ENCODE results near the gene HS3ST6. TPM values are rescaled to one million over a fixed set of nuclear protein-coding genes. Genes with fewer than 3 reads are reported as not detected.
"Not testable (repeated sequence)": the region's sequence is repeated elsewhere in the genome, so short reads cannot be mapped to it uniquely, and the experiment has no call there.

The HS3ST6 gene
- total RNA-seq, 1 donor from 2014 or later: not detected

DNA sequence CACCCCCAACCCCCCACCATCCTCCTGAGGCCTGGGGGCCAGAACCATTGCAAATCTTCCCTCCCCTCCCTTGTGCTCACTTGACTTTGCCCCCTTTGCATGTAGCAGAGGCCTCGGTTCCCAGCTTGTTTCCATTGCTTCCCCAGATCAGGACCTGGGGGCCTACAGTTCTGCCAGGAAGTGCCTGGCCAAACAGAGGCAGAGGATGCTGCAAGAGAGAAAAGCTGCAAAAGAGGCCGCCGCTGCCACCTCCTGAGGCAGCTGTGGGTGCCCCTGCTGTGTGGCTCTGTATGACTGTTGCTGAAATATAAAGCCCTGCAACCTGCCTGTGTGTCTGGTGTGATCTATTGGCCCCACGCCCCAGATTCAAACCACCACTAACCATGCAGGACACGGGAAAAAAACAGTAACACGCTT, 43.4 kb upstream of the HS3ST6 start:
- TF ChIP-seq, protein P1, sequence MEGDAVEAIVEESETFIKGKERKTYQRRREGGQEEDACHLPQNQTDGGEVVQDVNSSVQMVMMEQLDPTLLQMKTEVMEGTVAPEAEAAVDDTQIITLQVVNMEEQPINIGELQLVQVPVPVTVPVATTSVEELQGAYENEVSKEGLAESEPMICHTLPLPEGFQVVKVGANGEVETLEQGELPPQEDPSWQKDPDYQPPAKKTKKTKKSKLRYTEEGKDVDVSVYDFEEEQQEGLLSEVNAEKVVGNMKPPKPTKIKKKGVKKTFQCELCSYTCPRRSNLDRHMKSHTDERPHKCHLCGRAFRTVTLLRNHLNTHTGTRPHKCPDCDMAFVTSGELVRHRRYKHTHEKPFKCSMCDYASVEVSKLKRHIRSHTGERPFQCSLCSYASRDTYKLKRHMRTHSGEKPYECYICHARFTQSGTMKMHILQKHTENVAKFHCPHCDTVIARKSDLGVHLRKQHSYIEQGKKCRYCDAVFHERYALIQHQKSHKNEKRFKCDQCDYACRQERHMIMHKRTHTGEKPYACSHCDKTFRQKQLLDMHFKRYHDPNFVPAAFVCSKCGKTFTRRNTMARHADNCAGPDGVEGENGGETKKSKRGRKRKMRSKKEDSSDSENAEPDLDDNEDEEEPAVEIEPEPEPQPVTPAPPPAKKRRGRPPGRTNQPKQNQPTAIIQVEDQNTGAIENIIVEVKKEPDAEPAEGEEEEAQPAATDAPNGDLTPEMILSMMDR (conservative IDR thresholded peaks at IDR 0.05; ENCODE audit: low read depth, low read length): no peak
- no peak overlapping the region for H3K4me3 ChIP-seq (ENCODE audit: low read depth, low read length)
- no peak for DNase-seq (ENCODE audit: low read depth)

DNA sequence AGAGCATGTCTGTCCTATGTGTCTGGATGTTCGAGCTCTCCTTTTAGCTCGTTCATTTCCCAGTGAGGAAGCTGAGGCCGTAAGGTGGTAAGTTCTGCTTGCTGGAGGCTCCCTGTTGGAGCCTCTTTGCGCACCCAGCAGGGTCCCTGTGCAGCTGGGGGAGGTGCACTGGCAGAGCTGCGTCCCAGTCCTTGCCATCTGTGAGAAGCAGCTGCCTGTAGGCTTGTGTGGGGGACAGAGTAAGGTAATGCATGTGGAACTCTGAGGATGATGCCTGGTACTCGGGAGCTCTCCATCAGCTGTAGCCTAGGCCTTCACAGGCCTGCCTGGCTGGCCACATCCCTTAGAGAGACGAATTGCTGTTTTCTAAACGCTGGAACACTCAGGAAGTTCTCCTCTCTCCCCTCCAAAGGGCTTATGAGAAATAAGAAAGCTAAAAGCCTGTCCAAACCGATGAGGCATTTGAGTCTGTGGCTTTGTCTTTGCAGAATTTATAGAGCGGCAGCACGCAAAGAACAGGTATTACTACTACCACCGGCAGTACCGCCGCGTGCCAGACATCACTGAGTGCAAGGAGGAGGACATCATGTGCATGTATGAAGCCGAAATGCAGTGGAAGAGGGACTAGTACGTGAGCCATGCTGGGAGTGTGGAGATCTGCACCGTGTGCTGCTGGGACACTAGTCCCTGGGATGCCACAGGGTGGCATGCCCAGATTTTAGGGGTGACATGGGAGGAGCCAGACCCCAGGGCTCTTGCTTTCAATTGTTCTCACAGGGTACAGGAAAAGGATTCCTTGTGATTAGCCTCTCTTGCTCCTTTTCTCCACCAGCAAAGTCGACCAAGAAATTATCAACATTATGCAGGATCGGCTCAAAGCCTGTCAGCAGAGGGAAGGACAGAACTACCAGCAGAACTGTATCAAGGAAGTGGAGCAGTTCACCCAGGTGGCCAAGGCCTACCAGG, 42.7 kb upstream of the HS3ST6 start:
- H3K4me3 ChIP-seq (ENCODE audit: low read depth, low read length): peak overlapping the region; percentile 96
- DNase-seq (ENCODE audit: low read depth): no peak
- TF ChIP-seq, protein P1 (conservative IDR thresholded peaks at IDR 0.05; ENCODE audit: low read depth, low read length): no peak

DNA sequence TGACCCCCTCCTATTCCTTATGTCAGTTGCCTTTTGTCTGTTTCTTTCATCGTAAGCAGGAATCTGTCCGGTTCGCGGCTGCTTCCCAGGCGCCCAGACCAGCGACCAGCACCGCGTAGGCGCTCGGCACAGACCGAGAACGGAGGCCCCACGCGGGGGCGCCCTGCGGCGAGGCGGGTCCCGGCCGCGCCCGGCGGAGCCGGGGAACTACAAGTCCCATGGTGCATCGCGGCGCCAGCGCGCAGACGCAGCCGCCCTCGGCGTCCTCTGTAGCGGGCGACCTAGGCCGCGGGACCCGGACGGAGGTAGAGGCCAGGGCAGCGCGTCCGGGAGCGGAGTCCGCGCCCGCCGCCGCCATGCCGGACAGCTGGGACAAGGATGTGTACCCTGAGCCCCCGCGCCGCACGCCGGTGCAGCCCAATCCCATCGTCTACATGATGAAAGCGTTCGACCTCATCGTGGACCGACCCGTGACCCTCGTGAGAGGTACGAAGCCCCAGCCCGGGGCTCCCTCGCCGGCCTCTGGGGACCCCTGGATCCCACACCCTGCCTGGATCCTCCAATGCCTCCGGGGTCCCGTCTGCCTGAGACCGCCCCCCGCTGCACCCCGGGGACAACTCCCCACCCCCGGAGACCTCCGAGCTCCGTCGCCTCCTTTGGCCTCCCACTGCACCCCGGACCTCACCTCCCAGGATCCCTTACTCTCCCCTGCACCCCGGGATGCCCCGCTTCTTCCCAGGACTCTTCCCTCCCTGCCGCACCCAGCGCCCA, 41.2 kb upstream of the HS3ST6 start, which contains the start of gene NDUFB10:
NDUFB10 (plus strand) TSS at position 270 of the 771 bp plus-strand sequence; CDS start at position 357, 87 bp downstream.
- DNase-seq (ENCODE audit: low read depth): no peak
- TF ChIP-seq, protein P1 (conservative IDR thresholded peaks at IDR 0.05; ENCODE audit: low read depth, low read length): peak; percentile 67
- H3K4me3 ChIP-seq (ENCODE audit: low read depth, low read length): peak within 1 kb of the TSS; percentile 96

DNA sequence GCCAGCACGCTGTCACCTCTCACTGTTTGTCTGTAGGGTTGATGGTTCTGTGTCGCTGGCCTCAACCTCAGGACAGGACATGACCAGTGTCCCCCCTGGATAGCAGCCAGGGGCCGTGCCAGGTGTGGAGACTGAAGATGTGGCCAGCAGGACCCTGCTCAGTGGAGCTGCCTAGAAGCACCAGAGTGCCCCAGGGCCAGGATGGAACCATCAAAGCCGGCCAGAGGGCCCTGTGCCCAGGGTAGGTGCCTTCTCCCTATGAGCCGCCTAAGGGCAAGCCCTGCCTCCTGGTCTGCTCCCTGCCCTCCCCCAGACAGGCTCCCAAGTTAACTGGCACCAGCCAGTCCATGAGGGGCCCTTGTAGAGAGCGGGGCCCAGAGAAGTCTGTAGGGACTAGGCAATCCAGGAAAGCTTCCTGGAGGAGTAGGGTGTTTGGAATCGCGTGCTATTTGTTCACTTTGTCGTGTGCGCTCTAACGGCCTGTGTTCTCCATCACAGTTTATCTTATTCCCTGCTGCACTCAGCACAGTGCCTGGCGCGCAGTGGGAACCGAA, 40.6 kb upstream of the HS3ST6 start:
- H3K4me3 ChIP-seq (ENCODE audit: low read depth, low read length): peak overlapping the region; percentile 96
- no peak for DNase-seq (ENCODE audit: low read depth)
- TF ChIP-seq, protein P1 (conservative IDR thresholded peaks at IDR 0.05; ENCODE audit: low read depth, low read length): no peak

DNA sequence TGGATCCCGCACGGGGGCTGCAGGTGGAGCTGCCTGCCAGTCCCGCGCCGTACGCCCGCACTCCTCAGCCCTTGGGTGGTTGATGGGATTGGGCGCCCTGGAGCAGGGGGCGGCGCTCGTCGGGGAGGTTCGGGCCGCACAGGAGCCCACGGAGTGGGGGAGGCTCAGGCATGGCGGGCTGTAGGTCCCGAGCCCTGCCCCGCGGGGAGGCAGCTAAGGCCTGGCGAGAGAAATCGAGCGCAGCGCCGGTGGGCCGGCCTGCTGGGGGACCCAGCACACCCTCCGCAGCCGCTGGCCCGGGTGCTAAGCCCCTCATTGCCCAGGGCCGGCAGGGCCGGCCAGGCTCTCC, 39.9 kb upstream of the HS3ST6 start:
- not testable (repeated sequence) for H3K4me3 ChIP-seq (ENCODE audit: low read depth, low read length); DNase-seq (ENCODE audit: low read depth)

DNA sequence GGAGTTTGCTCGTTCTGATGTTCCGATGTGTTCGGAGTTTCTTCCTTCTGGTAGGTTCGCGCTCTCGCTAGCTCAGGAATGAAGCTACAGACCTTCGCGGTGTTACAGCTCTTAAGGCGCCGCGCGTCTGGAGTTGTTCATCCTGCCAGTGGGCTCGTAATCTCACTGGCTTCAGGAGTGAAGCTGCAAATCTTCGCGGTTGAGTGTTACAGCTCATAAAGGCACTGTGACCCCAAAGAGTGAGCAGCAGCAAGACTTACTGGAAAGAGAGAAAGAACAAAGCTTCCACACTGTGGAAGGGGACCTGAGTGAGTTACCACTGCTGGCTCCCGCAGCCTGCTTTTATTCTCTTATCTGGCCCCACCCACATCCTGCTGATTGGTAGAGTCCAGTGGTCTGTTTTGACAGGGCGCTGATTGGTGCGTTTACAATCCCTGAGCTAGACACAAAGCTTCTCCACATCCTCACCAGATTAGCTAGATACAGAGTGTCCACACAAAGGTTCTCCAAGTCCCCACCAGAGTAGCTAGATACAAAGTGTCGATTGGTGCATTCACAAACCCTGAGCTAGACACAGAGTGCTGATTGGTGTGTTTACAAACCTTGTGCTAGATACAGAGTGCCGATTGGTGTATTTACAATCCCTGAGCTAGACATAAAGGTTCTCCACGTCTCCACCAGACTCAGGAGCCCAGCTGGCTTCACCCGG, 39.4 kb upstream of the HS3ST6 start:
- not testable (repeated sequence) for DNase-seq (ENCODE audit: low read depth); H3K4me3 ChIP-seq (ENCODE audit: low read depth, low read length)

DNA sequence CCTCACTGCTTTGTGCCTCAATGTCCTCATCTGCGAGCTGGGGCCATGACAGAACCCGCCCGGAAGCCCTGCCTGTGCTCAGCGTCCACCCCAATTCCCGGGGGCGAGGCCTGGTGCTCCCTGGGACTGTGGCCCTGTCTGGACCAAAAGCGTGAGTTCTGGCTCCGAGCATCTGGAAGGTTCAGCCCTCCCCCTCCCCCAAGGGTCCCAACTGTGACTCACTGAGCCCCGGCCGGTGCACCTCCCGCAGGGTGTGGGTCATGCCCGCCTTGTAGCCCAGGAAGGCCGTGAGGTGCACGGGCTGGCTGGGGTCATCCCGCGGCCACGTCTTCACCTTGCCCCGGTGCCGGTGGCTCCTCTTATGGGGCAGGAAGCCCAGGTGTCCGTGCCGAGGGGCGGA, 35.5 kb upstream of the HS3ST6 start:
- H3K4me3 ChIP-seq (ENCODE audit: low read depth, low read length): no peak overlapping the region
- no peak for DNase-seq (ENCODE audit: low read depth)
- TF ChIP-seq, protein P1 (conservative IDR thresholded peaks at IDR 0.05; ENCODE audit: low read depth, low read length): no peak
